ENCODE measurements around the gene CCL25. TPM values are rescaled to one million over a fixed set of nuclear protein-coding genes. Genes with fewer than 3 reads are reported as not detected.

CCL25 gene
- total RNA-seq, 1 experiment from 2014 or later: not detected

DNA sequence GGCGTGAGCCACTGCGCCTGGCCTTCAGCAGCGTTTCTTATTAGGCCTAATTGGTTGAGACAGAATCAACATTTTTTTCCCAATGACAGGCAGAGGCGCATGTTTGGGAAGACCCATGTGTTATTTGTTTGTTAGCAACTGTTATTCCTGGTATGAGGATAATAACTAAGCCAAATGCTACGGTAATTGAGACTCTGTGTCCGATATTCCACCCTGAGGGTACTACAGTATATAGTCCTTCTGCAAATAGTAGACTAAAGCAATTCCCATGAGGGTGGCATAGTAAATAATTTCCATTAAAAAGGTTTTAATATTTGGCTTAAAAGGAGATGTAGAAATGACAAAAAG lies 18.4 kb upstream of the CCL25 start:
- Mint-ChIP-seq H3K9me3 (ENCODE audit: low read depth, unreplicated experiment) (no peaks in the 10 kb centered on the region), H3K36me3 (ENCODE audit: insufficient read depth, unreplicated experiment) (no peaks in the 10 kb centered on the region), H3K27me3 (ENCODE audit: unreplicated experiment) (peaks cover 22% of the 10 kb centered on the region), H3K4me3 (ENCODE audit: low read depth, unreplicated experiment) (no peak overlapping the region), H3K4me1 (ENCODE audit: low read depth, unreplicated experiment) (no peaks in the 10 kb centered on the region), H3K27ac (ENCODE audit: unreplicated experiment) (no peak overlapping the region)
- no TSS peak for BruUV-seq (replicated peaks)
- no peak for DNase-seq
- CTCF ChIA-PET: no interaction called here
- TF ChIP-seq, protein P1, sequence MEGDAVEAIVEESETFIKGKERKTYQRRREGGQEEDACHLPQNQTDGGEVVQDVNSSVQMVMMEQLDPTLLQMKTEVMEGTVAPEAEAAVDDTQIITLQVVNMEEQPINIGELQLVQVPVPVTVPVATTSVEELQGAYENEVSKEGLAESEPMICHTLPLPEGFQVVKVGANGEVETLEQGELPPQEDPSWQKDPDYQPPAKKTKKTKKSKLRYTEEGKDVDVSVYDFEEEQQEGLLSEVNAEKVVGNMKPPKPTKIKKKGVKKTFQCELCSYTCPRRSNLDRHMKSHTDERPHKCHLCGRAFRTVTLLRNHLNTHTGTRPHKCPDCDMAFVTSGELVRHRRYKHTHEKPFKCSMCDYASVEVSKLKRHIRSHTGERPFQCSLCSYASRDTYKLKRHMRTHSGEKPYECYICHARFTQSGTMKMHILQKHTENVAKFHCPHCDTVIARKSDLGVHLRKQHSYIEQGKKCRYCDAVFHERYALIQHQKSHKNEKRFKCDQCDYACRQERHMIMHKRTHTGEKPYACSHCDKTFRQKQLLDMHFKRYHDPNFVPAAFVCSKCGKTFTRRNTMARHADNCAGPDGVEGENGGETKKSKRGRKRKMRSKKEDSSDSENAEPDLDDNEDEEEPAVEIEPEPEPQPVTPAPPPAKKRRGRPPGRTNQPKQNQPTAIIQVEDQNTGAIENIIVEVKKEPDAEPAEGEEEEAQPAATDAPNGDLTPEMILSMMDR (IDR thresholded peaks at IDR 0.05; ENCODE audit: unreplicated experiment): no peak
- intact Hi-C loops (cut with micrococcal nuclease; ENCODE audit: unreplicated experiment): no loop called here

DNA sequence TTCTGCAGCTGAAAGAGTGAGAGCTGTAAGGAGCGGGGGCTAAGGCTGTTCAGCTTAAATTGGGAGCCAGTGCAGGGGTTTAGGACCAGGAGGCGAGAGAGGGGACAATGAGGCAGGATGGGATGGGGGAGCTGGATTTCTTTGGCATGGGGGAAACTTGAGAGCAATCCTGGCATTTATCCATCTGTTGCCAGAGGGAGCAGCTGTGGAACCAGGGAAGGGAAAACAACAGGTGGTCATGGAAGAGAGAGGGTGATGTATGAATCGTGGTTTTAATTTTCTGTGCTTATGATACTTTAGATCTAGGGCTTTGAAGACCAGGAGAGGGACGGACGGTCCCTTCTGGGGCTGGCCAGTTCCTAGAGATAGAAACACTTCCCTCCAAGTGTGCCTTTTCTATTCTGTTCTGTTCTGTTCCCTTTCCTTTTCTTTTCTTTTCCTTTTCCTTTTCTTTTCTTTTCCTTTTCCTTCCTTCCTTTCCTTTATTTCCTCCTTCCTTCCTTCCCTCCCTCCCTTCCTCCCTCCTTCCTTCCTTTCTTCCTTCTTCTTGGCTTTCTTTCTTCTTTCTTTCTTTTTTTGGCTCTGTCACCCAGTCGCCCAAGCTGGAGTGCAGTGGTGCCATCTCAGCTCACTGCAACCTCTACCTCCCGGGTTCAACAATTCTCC lies 16.0 kb upstream of the CCL25 start:
- H3K4me1 Mint-ChIP-seq (ENCODE audit: low read depth, unreplicated experiment): no peaks in the 10 kb centered on the region
- TF ChIP-seq, protein P1 (IDR thresholded peaks at IDR 0.05; ENCODE audit: unreplicated experiment): no peak
- intact Hi-C loops (cut with micrococcal nuclease; ENCODE audit: unreplicated experiment): no loop called here
- no peak overlapping the region for H3K4me3 Mint-ChIP-seq (ENCODE audit: low read depth, unreplicated experiment)
- no peaks in the 10 kb centered on the region for H3K36me3 Mint-ChIP-seq (ENCODE audit: insufficient read depth, unreplicated experiment)
- H3K27ac Mint-ChIP-seq (ENCODE audit: unreplicated experiment): no peak overlapping the region
- BruUV-seq (replicated peaks): no TSS peak
- DNase-seq: no peak
- CTCF ChIA-PET: interaction anchor here (0.5 to 0.6 kb wide), 2 partner anchors 397 to 614 kb away, joined by 3 read pairs; no protein-coding TSS in a partner anchor
- H3K27me3 Mint-ChIP-seq (ENCODE audit: unreplicated experiment): peaks cover 22% of the 10 kb centered on the region
- H3K9me3 Mint-ChIP-seq (ENCODE audit: low read depth, unreplicated experiment): no peaks in the 10 kb centered on the region

DNA sequence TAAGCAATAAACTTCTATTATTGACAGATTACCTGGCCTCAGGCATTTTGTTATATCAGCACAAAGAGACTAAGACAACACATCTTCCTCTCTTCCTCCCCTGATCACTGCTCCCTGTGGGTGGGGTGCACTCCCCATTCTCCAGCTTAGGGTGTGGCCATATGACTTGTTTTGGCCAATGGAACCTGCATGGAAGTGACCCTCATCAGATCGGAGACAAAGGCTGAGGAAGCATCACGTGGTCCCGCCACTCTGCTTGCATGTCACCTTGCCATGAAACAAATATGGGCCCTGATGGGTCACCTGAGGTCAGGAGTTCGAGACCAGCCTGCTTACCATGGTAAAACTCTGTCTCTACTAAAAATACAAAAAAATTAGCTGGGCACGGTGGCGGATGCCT lies 13.7 kb upstream of the CCL25 start:
- Mint-ChIP-seq H3K36me3 (ENCODE audit: insufficient read depth, unreplicated experiment) (no peaks in the 10 kb centered on the region), H3K4me1 (ENCODE audit: low read depth, unreplicated experiment) (no peaks in the 10 kb centered on the region), H3K27me3 (ENCODE audit: unreplicated experiment) (peaks cover 22% of the 10 kb centered on the region), H3K4me3 (ENCODE audit: low read depth, unreplicated experiment) (no peak overlapping the region), H3K9me3 (ENCODE audit: low read depth, unreplicated experiment) (no peaks in the 10 kb centered on the region), H3K27ac (ENCODE audit: unreplicated experiment) (no peak overlapping the region)
- intact Hi-C loops (cut with micrococcal nuclease; ENCODE audit: unreplicated experiment): no loop called here
- CTCF ChIA-PET: no interaction called here
- DNase-seq: no peak
- TF ChIP-seq, protein P1 (IDR thresholded peaks at IDR 0.05; ENCODE audit: unreplicated experiment): no peak
- BruUV-seq (replicated peaks): no TSS peak

DNA sequence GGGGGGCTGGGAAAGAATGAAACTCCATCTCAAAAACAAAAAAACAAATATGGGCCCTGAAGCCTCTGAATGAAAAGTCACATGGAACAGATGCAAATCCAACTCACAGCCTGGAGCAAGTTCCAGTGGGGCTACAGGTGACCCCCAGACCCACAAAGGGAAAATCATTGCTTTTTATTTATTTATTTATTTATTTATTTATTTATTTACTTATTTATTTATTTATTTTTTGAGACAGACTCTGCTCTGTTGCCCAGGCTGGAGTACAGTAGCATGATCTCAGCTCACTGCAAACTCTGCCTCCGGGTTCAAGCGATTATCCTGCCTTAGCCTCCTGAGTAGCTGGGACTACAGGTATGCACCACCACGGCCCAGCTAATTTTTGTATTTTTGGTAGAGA lies 13.3 kb upstream of the CCL25 start:
- no peaks in the 10 kb centered on the region for H3K36me3 Mint-ChIP-seq (ENCODE audit: insufficient read depth, unreplicated experiment)
- CTCF ChIA-PET: no interaction called here
- no TSS peak for BruUV-seq (replicated peaks)
- H3K27me3 Mint-ChIP-seq (ENCODE audit: unreplicated experiment): peaks cover 22% of the 10 kb centered on the region
- intact Hi-C loops (cut with micrococcal nuclease; ENCODE audit: unreplicated experiment): no loop called here
- no peaks in the 10 kb centered on the region for H3K9me3 Mint-ChIP-seq (ENCODE audit: low read depth, unreplicated experiment)
- DNase-seq: no peak
- no peak overlapping the region for H3K27ac Mint-ChIP-seq (ENCODE audit: unreplicated experiment)
- TF ChIP-seq, protein P1 (IDR thresholded peaks at IDR 0.05; ENCODE audit: unreplicated experiment): no peak
- H3K4me1 Mint-ChIP-seq (ENCODE audit: low read depth, unreplicated experiment): no peaks in the 10 kb centered on the region
- no peak overlapping the region for H3K4me3 Mint-ChIP-seq (ENCODE audit: low read depth, unreplicated experiment)
